DMS 273 (cell line): ENCODE data around the gene PHF13.
"Not testable (repeated sequence)": the region's sequence is repeated elsewhere in the genome, so short reads cannot be mapped to it uniquely, and the experiment has no call there.

ENCODE experiments used
- DNase-seq: peaks from one replicate; lab custom pipeline; 2025; ENCODE audit not compliant: unreplicated experiment; lab: John Stamatoyannopoulos, UW

The PHF13 gene

DNA sequence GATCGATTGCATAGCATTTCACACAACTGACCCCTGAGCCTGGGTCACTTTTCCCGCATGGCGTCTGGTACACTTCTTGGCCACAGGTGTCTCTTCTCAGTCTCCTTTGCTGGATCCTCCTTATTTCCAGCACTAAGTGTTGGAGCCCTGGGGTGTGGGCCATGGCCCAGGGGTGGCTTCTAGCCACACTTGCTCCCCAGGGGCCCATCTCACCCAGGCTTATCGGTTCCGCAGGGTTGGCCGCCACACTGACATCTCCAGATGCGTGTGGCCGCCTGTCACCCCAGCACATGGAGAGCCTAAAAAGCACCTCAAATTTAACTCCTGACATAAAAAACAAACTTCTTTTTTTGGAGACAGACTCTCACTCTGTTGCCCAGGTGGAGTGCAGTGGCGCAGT is 13.5 kb downstream of the PHF13 start:
- DNase-seq: no peak

DNA sequence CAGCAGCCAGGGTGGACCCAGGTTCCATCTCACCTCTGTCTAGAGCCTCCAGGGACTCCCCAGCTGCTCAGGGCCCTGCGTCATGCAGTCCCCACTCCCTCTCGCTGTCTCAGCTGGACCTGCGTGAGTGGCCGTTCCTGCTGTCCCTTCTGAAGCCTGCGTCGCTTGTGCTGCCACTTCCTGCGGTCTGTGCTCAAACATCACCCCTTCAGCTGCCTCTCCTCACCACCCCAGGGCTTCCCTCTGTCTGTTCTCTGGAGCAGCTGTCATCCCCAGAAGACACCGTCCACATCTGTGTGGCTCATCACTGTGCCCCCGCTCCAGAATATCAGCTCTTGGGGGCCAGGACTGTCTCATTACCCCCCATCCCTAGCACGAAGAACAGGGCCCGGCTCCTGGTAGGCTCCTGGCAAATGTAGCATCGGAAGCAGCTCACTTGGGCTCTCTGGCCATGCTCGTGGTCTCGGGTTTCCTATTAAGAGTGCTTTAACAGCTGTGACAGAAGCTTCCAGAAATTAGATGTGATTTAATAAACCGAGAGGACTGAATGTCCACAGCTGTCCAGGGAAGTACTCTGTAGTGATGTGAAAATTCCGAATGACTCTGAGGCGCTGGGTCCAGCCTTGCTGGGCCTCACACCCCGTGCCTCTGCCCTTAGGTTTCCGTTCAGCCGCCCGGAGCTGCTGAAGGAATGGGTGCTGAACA is 14.5 kb downstream of the PHF13 start:
- no peak for DNase-seq

DNA sequence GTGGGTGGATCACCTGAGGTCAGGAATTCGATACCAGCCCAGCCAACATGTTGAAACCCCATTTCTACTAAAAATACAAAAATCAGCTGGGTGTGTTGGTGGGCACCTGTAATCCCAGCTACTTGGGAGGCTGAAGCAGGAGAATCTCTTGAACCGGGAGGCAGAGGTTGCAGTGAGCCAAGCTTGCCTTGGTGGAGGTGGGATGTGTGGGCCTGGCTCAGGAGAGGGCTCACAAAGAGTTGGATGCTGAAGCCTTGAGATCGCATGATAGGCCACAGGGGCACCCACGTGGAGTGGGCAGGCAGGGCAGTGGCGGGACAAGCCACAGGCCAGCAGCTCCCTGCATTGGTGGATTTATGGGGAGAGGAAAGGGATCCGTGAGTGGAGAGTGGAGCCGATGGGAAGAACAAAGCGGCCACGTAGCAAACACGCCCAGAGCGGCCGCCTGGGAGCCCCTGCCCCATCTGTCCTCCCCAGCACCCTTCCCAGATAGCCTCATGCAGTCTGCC is 15.5 kb downstream of the PHF13 start:
- no peak for DNase-seq

DNA sequence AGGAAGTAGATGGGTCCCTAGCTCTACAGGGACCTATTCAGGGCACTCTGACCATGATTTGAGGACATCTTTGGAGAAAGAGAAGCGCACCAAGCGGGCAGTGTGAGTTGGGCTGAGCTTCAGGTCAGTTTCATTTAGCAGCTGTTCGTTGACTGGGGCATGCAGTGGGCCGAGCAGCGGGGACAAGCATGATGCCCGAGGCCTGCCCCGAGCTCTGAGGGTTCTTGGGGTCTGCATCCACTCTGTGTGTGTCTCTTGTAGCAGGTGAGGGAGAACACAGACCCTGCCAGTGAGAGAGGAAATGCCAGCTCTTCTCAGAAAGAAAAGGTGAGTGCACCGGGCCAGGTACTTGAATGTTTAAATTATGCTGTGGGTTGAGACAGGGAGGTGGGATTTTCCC is 16.5 kb downstream of the PHF13 start:
- DNase-seq: no peak

DNA sequence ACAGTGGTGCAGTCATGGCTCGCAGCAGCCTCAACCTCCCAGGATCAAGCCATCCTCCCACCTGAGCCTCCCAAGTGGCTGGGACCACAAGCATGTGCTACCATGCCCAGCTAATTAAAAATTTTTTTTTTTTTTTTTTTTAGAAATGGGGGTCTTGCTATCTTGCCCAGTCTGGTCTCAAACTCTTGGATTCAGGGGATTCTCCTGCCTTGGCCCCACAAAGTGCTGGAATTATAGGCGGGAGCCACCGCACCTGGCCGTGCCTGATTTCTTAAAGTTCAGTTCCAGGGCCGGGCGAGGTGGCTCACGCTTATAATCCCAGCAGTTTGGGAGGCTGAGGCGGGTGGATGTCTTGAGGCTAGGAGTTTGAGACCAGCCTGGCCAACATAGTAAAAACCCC is 17.5 kb downstream of the PHF13 start:
- DNase-seq: no peak

DNA sequence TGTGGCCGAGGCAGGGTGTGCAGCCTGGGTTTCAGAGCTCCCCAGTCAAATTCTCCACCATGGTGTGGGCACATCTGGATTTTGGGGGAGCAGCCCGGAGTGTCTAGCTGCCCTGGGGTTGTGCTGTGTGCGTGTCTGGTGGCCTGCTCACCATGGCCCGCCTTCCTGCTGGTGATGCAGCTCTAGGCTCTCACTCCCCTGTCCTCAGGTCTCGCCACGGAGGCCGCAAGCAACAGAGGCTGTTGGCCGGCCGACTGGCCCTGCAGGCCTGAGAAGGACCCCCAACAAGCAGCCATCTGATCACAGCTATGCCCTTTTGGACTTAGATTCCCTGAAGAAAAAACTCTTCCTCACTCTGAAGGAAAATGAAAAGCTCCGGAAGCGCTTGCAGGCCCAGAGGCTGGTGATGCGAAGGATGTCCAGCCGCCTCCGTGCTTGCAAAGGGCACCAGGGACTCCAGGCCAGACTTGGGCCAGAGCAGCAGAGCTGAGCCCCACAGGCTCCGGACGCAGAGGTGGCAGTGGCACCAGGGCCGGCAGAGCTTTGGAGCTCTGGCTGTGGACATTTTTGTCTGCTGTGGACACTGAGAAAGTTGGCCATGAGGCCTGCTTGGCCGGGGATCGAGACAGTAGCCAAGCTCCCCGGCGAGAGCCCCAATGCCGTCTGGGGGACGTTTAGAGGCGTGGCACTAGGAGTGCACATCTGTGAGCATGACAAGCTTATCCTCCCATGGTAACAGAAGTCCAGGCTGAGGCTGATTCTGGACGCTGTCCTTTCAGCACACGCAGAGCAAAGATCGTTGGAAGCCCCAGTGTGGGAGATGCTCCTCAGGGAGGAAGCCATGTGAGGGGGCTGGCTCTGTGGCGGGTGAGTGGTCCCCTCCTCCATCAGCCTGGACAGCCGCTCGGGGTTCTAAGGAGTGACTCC is 19.3 kb downstream of the PHF13 start:
- no peak for DNase-seq

DNA sequence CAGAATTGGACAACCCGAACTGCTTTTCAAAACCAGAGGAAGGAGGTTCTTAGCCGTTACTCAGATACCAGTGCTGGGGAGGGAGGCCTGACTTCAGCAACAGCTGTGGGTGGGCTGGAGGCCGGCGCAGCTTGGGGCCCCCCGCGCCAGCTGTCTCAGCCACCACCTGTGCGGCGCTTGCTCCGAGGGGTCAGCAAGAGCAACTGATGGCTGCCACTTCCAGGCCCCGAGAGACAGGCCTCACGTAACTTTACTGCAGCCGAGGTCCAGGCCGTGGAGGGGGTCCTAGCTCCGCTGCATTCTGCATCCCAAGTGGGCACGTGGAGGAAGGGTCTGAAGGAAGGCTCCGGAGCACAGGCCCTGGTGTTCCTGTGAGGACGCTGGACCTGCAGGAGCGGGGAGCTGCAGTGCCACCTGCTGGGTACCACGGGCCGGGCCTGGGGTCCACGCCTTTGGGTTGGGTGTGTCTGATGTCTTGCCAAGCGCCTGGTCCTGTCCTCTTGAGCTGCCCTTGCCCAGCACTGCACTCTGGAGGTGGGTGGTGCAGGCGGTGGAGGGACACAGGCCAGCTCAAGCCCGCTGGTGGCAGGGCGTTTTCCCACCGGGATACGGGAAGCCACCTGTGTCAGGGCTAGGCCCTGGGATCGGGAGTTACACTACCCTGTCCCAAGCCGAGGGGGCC is 21.0 kb downstream of the PHF13 start:
- peak; percentile 76 for DNase-seq

DNA sequence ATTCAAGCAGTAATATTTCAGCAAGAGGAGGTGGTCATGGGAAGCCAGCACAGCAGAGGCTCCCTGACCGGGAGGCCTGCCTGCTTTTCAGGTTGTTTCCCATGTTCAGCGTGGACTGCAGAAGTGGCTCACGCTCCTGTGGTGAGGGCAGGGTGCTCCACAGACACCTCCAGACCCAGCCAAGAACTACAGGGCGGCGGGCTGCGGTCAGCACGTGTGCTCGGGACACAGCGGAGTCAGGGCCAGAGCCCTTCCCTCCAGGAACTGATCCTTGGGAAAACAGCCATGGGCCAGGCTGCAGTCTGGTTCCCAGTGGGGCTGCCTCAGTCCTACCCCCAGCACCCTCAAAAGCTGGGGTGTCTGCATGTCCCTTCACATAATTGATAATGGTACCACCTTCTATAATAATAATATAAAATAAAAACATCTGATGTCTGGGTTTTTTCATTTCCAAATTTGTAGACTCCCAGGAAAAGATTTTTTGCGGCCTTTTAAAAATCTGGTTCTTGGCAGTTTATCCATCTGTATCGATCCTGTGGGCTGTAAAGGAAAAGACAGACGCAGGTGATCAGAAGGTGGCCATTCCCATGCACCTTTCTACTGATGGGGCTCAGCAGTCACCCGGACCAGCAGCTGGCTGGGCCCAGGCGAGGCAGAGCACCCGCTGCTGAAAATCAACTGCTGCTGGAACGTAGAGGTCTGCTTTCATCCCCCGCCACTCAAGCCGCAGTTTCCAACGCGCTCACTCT is 21.8 kb downstream of the PHF13 start:
- DNase-seq: no peak

DNA sequence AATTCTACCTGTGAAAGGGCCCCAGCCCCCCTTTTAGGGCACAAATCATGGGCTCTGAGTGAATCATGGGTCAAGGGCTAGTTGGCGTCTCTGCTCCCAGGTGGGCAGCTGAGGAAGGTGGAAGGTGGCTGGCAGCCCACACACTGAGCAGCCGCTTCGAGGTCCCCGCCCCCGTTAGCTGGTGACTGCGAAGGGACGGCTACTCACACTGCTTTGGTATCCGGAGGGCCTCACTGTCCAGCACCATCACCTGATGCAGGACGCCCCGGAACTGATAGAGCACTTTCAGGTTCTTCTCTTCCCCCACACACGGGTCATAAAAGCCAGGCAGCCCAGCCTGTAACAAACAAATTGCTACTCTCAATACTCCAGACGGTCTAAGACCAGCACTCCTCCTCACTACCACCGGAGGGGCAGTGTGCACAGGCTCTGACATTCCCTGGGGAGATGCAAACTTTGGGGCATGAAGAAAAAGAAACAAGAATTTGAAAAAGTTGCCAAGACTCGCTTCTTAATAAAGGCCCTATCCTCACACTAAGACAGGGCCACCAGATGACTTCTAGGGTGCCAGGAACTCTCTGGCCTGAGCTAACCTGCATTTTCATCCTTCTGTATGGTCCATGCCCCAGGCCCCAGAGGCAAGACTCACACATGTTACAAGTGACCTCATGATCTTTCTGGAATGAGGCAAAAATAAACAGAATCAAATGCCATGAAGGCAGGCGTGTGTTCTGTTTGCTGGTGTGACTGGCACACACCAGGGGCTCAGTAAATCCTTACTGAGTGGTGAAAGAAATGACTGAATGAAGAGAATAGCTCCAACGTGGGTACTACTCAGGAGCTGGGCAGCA is 22.6 kb downstream of the PHF13 start:
- no peak for DNase-seq

DNA sequence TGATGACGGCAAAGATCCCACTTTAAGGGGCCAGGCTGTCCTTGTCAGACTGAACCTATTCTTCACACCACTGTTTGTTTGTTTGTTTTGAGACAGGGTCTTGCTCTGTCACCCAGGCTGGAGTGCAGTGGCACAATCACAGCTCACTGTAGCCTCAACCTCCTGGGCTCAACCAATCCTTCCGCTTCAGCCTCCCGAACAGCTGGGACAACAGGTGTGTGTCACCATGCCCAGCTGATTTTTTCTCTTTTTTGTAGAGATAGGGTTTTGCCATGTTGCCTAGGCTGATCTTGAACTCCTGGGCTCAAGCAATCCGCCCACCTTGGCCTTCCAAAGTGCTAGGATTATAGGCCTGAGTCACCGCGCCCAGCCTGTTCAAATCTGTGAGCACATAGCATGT is 23.2 kb downstream of the PHF13 start:
- DNase-seq: not testable (repeated sequence)

DNA sequence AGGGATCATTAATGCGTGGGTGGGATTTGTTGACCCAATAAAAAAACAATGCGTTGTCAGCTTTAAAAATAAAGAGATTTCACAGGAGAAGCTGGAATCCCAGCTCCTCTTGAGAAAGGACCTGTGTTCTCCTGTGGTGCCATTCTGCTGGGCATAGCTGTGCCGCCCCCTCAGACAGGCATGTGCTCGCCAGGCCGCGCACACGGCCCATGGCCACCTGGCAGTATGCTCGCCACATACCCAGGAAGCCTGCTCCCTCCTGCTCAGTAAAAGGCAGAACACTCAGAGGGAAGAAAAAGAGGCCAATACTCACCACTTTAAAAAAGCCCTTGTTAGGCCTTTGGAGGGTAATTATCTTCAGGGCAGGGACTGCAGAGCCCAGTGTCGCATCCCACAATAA is 24.2 kb downstream of the PHF13 start:
- no peak for DNase-seq

DNA sequence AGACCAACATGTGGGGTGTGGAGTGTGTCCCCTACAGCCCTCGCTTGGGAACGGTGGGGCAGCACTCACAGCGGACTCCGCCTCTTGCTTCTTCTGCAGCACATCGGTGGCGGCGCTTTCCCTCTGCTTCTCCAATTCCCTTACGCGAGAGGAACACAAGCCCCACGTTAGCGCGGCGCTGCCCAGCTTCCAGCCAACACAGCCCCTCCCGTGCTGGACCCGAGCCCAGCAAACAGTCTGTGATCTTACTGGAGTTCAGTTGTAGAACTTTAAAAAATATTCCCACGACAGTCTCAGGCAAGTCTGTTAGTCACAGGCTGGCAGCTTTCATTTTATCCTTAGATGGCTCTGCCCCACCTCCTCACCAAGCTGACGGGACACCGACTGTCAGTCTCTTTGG is 24.7 kb downstream of the PHF13 start:
- peak; percentile 36 for DNase-seq

DNA sequence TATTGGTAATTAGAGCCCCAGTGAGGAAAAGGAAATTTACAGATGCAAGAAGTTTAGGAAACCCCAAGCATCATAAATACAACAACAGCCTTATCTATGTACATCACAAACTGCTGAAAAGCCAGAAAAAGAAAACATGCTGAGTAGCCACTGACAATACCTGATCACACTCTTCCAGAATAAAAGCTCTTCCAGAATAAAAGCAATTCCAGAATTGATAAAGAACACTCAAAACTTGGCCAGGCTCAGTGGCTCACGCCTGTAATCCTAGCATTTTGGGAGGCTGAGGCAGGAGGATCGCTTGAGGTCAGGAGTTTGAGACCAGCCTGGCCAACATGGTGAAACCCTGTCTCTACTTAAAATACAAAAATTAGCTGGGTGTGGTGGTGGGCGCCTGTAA is 27.3 kb downstream of the PHF13 start:
- not testable (repeated sequence) for DNase-seq

DNA sequence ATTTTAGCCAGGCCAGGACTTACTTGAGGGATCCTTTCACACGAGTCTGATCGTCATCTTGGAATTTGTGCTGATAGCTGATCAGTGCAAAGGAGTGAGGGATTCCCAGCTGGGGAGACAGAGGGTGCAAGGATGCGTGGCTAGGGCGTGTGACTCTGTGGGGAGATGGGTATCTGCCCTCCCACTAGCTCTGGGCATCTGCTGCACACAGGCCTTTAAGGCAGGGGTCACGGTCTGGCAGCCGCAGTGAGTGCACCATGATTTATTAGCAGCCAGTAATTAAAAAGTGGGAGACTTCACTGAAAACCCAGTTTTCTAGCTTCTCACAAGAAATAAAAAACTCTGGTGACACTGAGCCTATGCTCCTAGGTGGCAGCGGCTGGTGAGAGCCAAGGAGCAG is 31.5 kb downstream of the PHF13 start:
- no peak for DNase-seq

DNA sequence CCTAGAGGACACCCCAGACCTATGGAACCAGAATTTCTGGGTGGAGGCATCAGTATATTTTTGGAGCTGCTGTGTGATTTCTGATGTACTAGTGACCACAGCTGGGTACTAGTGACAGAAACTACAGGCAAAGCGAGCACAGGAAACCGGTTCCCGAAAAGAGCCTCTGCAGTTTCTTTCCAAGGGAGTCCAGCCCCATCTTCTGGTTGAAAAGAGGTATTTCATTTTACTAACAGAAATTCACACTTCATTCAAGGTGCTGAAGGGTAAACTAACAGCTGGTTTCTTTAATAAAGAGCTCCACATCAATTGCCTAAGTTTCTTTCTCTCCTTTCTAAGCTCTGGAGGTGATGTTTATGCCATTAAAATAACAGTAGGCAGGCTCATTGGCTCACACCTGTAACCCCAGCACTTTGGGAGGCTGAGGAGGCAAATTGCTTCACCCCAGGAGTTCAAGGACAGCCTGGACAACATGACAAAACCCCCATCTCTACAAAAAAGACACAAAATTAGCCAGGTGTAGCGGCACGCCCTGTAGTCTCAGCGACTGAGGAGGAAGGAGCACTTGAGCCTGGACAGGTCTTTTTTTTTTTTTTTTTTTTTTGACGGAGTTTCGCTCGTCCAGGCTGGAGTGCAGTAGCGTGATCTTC is 33.1 kb downstream of the PHF13 start:
- DNase-seq: peak; percentile 69

DNA sequence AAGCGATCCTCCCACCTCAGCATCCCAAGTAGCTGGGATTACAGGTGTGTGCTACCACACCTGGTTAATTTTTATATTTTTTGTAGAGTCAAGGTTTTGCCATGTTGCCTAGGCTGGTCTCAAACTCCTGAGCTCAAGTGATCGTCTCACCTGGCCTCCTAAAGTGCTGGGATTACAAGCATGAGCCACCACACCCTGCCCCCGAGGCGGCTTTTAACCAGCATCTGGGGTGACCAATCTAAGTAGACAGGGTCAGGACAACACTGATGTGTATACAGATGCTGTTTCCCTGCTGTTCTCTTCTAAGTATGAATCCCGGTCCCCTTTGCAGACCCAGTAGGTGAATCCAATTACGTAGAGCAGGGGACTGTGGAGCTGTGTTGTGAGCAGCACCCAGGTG is 35.0 kb downstream of the PHF13 start:
- no peak for DNase-seq

DNA sequence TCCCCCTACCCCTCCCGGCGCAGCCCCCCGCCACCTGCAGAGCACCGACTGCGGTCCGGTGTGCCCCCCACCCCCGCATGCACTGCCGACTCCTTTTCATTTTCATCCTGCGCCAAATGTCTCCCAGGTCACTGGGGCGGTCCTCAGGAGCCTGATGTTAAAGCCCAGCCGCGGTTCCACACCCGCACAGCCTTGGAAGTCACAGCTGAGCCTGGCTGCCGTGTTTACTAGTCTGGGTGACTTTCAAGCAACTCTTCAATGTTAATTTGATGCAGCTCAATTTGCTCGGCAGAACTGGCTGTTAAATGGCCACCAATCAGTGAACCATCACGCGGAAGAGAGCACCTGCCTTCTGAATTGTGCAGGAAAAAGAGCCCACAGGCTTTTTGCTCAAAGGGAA is 38.4 kb downstream of the PHF13 start:
- no peak for DNase-seq

DNA sequence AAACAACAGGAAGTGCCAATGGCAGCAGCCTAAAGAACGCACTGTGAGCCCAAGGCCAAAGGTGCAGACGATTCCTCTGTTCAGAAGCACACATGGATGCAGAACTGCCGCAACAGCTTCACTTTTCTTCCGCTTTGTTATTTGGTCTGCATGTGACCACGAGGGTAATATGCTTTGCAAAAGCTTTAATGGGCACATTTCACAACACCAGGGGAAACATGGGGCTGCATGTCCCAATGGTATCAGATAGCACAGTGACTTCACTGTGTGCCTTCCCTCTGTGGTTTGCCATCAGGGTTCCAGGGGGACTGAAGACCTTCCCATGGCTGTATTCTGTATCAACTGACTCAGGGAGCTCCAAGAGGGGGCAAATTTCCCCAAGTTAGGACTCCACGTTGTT is 39.5 kb downstream of the PHF13 start:
- DNase-seq: no peak

DNA sequence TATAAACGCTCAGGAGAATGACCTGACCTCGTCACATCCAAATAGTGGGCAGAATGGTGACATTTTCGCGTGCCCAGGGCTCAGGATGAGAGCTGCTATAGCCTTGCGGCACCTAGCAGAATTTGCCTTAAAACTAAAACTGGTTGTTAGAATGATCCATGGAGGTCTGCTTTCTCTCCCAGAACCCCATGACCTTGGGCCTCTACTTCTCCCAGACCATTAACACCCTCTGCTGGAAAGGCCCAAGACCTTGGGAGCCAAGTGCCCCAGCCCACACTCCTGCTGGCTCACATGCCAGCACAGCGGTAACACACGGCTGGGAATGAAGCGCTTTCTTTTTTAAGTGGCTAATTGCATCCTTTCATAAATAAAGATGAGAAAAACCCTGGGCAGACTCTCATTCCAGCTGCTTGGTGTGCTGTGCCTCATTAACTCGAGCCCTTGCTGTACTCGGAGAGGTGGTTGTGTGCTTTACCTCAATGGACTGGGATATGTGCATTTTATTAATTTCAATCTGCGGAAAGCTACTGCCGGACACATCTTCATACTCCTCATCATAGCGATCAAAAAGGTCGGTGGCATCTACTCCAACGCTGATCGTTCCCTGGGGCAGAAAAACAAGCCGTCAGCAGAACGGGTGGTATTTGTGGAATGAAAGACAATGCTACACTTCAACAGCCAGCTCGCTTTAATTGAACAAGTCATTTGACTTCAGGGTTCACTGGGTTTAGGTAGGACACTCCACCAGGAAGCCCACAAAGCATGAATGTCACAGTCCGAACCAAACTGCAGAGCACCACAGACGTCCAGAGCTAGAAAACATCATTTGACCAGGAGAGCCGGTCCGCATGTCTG is 40.1 kb downstream of the PHF13 start:
- peak; percentile 58 for DNase-seq
